ENCODE measurements around the gene ADORA3.

ADORA3 gene

DNA sequence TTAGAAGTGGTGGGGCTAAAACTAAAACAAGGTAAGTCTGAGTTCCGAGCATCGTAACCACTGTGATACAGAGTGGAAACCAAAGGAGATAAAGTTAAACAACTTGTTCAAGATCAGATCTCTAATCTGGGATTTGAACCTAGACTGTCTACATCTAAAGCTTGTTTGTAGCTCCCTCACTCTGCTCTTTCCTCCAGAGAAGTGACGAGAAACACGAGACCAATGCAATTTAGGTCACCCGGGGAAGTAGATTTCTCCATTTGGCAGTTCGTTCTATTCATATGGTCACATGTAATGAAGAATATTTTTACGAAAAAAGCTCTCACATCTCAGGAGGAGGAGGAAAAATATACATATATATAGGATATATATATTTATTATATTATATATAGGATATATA is 1.8 kb downstream of the ADORA3 start:
- no peak for DNase-seq (ENCODE audit: low read depth in 1 of 2, low spot score in 1 of 2)
- TF ChIP-seq JUND (IDR thresholded peaks at IDR 0.05; ENCODE audit: low read depth) = no peak
- in situ Hi-C loops (cut with HindIII; ENCODE audit: low pct_unique_long_range_greater_than_20kb, low sequenced_read_pairs) = no loop called here

DNA sequence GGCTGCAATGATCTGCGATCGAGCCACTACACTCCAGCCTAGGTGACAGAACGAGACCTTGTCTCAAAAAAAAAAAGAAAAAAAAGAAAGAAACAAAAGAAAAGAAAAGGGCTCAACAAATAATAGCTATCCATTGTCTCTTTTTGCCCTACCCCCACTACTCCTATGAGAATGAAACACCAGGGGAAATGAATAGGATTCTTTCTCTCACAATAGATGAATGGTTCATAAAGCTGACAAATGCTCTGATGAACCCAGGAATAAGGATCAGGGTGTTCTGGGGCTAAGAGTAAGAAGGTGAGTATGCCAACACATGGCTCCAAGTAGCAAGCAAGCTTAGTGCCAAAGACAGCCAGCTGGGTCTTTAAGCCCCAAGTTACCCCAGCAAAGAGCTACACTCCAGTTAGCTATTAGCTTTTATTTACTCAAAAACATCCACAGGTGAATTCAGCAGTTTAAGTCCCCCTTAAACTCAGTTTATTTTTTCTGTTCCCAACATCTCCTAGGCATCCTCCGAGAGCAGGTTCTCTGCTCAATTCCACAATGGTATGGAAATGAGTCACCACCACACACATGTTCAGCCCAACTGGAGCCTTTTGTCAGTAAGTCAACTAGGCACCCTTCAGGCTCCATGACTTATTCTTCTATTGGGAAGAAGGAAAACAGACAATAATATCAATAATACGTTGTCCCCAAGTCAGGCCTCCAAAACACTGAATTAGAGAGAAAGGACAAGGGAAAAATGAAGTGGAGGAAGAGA is 4.2 kb downstream of the ADORA3 start:
- no peak for DNase-seq (ENCODE audit: low read depth in 1 of 2, low spot score in 1 of 2)
- no peak for TF ChIP-seq JUND (IDR thresholded peaks at IDR 0.05; ENCODE audit: low read depth)
- in situ Hi-C loops (cut with HindIII; ENCODE audit: low pct_unique_long_range_greater_than_20kb, low sequenced_read_pairs) = no loop called here

DNA sequence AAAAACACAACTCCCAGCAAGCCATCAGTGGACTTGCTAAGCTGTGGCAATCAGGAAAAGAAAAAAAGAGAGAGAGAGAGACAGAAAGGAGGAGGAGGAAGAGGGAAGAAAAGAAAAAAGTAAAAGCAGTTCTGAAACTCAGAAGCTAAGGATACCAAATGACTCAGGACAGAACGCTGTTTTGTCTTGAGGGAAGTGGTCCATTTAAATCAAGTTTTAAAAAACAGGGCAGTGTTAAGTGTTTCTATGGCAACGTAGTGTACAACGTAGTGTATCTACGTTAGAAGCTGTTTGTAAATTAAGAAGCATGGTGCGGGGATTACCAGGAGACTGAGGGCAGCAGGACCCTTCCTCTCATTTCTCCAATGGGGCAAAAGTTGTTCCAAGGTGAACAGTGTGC is 5.8 kb downstream of the ADORA3 start:
- no peak for TF ChIP-seq JUND (IDR thresholded peaks at IDR 0.05; ENCODE audit: low read depth)
- DNase-seq (ENCODE audit: low read depth in 1 of 2, low spot score in 1 of 2) = no peak
- in situ Hi-C loops (cut with HindIII; ENCODE audit: low pct_unique_long_range_greater_than_20kb, low sequenced_read_pairs) = no loop called here

DNA sequence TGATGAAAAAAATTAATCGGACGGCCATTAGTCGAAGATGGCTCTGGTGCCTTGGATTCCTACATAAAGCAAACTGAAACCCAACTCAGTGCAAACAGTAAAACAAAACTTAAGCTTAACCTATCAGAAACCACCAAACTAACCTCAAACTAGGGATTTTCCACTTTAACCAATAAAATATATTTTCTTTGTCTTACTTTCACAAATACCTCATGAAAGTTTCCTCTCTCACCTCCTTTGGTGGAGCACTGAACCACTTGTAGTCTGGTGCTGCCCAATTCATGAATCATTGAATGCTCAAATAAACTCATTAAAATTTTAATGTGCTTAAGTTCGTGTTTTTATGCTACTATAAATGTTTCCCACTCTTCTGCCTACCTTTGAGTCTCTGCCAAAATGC is 7.0 kb downstream of the ADORA3 start:
- DNase-seq (ENCODE audit: low read depth in 1 of 2, low spot score in 1 of 2) = no peak
- TF ChIP-seq JUND (IDR thresholded peaks at IDR 0.05; ENCODE audit: low read depth) = no peak
- in situ Hi-C loops (cut with HindIII; ENCODE audit: low pct_unique_long_range_greater_than_20kb, low sequenced_read_pairs) = no loop called here

DNA sequence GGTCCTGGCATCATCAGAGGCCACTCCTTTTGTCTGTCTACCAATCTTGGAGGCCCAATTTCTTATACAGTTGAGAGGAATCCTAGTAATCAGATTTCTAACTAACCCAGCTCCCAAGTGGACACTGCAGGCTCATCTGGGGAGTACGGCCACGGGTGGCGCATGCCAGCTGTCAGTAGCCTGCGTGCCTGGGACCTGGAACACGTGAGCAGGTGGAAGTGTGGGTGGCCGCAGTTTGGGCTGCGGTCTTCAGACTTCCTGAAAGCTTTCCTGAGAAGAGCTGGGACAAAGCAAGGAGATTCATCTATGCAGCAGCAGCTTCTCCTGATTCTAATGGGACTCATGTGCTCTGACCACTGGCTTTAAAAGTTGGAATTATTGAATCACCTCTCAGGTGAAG is 12.4 kb downstream of the ADORA3 start:
- no peak for TF ChIP-seq JUND (IDR thresholded peaks at IDR 0.05; ENCODE audit: low read depth)
- in situ Hi-C loops (cut with HindIII; ENCODE audit: low pct_unique_long_range_greater_than_20kb, low sequenced_read_pairs) = no loop called here
- DNase-seq (ENCODE audit: low read depth in 1 of 2, low spot score in 1 of 2) = no peak

DNA sequence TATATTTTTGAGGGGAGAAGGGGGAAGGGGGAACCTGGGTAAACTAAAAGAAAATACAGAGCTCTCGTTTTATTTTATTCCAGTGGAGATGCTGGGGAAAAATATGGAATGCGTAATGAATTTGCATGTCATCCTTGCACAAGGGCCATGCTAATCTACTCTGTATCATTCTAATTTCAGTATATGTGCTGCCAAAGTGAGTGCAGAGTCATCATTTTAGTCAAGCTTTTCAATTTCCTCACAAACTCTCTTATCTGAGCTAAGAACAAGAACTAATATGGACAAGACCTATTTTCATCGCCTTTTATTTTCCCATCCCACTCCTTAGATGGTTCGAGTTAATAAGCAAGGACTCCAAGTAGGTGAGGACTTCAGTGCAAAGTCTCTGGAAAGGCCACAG is 13.2 kb downstream of the ADORA3 start:
- DNase-seq (ENCODE audit: low read depth in 1 of 2, low spot score in 1 of 2) = no peak
- no peak for TF ChIP-seq JUND (IDR thresholded peaks at IDR 0.05; ENCODE audit: low read depth)
- in situ Hi-C loops (cut with HindIII; ENCODE audit: low pct_unique_long_range_greater_than_20kb, low sequenced_read_pairs) = no loop called here

DNA sequence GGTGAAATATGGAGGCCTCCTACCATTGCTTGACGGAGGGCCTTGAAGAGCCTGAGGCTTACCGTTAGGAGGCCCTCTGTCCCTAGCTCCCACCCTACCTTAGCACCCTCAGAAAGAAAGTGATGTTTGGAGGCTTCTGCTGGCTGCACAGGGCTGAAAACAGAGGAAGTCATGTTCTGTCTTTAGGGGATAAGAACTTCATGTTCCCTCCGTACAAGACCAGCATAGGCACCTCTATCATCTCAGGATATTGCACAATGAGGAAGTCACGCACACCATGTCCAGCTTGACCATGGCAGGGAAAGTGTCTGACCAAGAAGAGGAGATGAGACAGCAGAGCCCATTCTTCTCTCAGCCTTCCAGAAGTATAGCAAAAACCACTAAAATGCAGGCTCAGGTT is 13.8 kb downstream of the ADORA3 start:
- in situ Hi-C loops (cut with HindIII; ENCODE audit: low pct_unique_long_range_greater_than_20kb, low sequenced_read_pairs) = no loop called here
- DNase-seq (ENCODE audit: low read depth in 1 of 2, low spot score in 1 of 2) = no peak
- TF ChIP-seq JUND (IDR thresholded peaks at IDR 0.05; ENCODE audit: low read depth) = no peak

DNA sequence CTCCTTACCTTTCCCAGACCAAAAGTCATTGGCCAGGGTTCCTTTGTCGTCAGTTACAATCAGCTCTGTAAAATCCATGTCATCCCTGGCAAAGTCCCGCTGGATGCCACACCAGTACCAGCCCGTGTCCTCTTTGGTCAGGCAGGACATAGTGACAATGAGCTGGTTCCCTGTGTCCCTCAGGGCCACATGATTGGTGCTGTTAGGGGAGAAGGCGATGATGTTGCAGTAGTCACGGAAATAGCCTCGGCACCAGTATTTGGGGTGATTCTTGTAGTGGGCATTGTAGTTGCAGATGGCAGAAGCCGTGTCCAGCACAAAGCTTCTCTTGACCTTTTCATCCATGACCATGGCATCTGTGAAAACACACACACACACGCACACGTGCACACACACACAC is 14.8 kb downstream of the ADORA3 start:
- in situ Hi-C loops (cut with HindIII; ENCODE audit: low pct_unique_long_range_greater_than_20kb, low sequenced_read_pairs) = no loop called here
- TF ChIP-seq JUND (IDR thresholded peaks at IDR 0.05; ENCODE audit: low read depth) = no peak
- DNase-seq (ENCODE audit: low read depth in 1 of 2, low spot score in 1 of 2) = no peak

DNA sequence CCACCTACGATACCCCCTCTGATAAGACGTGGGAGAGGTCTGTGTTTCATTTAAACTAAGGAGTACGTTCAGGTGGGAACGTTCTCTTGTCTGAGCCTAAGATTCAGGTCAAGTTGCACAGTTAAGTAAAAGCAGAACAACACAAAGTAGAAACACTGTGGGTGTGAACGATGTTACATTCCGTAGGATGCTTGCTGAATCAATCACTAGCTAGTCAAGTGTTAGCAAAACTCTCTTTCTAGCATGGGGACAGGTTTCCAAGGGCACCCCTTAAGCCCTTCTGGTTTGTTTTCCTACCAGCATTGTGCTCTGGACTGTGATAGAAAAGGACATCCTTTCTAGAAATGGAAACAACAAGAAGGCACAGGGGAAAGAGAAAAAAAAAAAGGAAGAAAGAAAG is 16.3 kb downstream of the ADORA3 start:
- no peak for TF ChIP-seq JUND (IDR thresholded peaks at IDR 0.05; ENCODE audit: low read depth)
- no peak for DNase-seq (ENCODE audit: low read depth in 1 of 2, low spot score in 1 of 2)
- in situ Hi-C loops (cut with HindIII; ENCODE audit: low pct_unique_long_range_greater_than_20kb, low sequenced_read_pairs) = no loop called here

DNA sequence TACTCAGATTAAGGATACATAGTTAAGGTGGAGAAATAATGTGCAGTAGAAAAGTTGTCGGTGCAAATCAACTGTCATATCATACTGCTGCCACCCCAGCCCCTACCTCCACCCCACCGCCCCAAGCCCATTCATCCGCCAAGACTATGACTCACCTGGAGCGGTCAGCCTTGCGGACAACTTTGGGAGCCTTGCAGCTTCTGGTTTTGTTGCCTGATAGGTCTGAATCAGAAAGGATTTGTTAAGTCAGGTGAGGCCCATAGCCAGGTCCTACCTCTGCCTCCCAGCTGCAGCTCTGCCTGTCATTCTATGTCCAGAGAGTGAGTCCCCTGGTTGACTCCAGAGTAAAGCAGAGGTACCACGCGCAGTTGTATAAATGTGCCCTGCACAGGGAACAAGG is 17.0 kb downstream of the ADORA3 start:
- in situ Hi-C loops (cut with HindIII; ENCODE audit: low pct_unique_long_range_greater_than_20kb, low sequenced_read_pairs) = no loop called here
- TF ChIP-seq JUND (IDR thresholded peaks at IDR 0.05; ENCODE audit: low read depth) = no peak
- no peak for DNase-seq (ENCODE audit: low read depth in 1 of 2, low spot score in 1 of 2)

DNA sequence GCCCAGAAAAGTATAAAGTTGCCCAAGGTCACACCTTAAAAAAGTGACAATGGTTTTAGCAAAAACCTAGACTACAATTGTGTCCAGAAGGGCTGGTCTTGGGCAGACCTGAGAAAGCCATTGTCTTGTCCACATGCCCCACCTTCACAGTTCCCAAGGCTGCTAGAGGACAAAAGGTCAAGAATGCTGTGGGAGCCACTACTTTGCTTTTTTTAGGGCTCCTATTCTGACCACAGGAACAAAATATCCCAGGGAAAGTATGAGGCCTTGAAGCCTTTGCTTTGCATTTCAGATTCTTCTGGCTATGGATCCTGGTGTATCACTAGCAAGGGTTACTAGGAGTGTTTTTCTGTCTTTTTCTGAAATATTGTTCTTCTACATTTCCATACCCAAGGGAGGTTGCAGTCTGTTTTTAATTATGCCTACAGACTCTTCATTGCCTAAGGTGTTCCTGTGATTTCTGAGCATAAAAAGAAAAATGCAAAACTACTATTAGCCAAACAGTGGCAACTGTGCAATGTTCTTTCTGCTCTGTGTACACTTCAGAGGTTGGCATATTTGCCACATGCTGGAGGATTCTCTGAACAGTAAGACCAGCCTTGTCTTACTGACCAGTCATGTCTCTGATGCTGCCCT is 18.9 kb downstream of the ADORA3 start:
- in situ Hi-C loops (cut with HindIII; ENCODE audit: low pct_unique_long_range_greater_than_20kb, low sequenced_read_pairs) = no loop called here
- no peak for DNase-seq (ENCODE audit: low read depth in 1 of 2, low spot score in 1 of 2)

DNA sequence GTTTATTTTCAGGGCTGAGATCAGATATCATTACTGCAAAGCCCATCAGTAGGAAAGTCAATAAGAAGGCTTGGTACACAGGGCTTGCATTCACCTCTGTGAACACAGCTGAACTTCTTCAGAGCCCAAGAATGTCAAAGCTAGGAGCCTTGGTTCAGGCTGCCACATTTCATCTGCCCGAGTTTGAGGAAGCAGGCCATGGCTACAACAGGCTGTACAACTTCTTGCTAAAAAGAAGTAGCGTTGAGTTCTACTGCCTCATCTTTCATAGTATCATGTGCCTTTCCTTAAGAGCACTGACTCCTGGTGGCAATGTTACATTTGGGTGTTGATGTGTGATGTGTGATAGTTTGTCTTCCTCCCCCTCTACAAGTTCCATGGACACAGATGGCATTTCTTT is 19.6 kb downstream of the ADORA3 start:
- no peak for TF ChIP-seq JUND (IDR thresholded peaks at IDR 0.05; ENCODE audit: low read depth)
- in situ Hi-C loops (cut with HindIII; ENCODE audit: low pct_unique_long_range_greater_than_20kb, low sequenced_read_pairs) = no loop called here
- no peak for DNase-seq (ENCODE audit: low read depth in 1 of 2, low spot score in 1 of 2)

More for the DNA sequence above, 18.9 kb downstream of the ADORA3 start:
- no peak for TF ChIP-seq JUND (IDR thresholded peaks at IDR 0.05; ENCODE audit: low read depth)

DNA sequence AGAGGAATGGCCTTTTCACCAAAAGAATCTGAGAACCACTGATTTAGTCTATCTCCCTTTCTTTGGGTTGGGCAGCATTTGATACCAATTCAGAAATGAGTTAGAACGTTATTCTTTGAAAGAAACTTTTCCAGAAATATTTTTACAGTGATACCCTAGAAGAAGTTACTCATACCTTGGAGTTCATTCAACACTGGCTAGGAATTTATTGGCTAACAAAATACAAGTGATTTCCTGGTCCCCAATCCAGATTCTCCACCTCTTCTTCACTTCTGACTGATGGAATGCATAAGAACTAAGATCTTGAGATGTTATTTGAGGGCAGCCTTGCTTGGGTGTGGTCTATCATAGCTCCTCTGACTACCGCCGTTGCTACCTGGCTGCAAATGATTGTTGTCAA is 20.3 kb downstream of the ADORA3 start:
- in situ Hi-C loops (cut with HindIII; ENCODE audit: low pct_unique_long_range_greater_than_20kb, low sequenced_read_pairs) = no loop called here
- no peak for DNase-seq (ENCODE audit: low read depth in 1 of 2, low spot score in 1 of 2)
- no peak for TF ChIP-seq JUND (IDR thresholded peaks at IDR 0.05; ENCODE audit: low read depth)

Data from T47D (cell line).